Epithelial cell of proximal tubule (primary cell): ENCODE measurements around the gene GRM7. TPM values are rescaled to one million over a fixed set of nuclear protein-coding genes. Genes with fewer than 3 reads are reported as not detected.

ENCODE experiments used
- DNase-seq: peaks from one replicate; pipeline ENCODE4 v3.0.0-alpha.2; 2011; ENCODE audit warnings: low read depth
- H3K4me3 ChIP-seq: 2 replicates; pipeline ENCODE4 v1.5.1; 2011; ENCODE audit warnings: low read depth, mild to moderate bottlenecking, low read length
- CTCF ChIP-seq: conservative IDR thresholded peaks from 2 replicates; pipeline ENCODE4 v1.5.1; 2012; ENCODE audit warnings: low read depth, mild to moderate bottlenecking, low read length
- total RNA-seq: library from RNA; depleted of rRNA; stranded (reverse); fragments of >200 nt; gene quantifications from 2 replicates; pipeline ENCODE4 v1.2.3, GENCODE V29; 2015

GRM7 gene
- total RNA-seq, 1 donor from 2014 or later, result not detected

DNA sequence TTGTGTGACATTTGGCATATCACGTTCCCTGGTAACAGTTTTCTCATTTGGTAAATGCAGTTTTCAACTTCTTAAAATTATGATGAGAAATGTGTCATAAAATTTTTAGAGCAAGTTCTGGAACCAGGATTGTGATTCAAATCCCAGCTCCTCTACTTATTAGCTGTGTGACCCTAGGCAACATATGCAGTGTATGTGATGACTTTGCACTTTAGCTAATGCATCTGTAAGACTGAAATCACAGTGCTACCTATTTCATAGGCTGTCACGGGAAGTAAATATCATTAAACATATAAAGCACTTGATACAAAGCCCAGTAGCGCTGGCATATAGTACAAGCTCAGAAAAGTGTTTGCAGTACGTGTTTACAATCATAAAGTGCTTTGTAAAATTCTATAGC is 419.4 kb downstream of the GRM7 start:
- TF ChIP-seq CTCF, result no peak
- no peak for DNase-seq
- no peak overlapping the region for H3K4me3 ChIP-seq

GRCh38 chr3:7282988-7283387 is 422.1 kb downstream of the GRM7 start:
- H3K4me3 ChIP-seq, result no peak overlapping the region
- DNase-seq, result peak; percentile 58
- no peak for TF ChIP-seq CTCF

GRCh38 chr3:7285505-7285904 is 424.6 kb downstream of the GRM7 start:
- TF ChIP-seq CTCF, result peak; percentile 60
- H3K4me3 ChIP-seq, result no peak overlapping the region
- no peak for DNase-seq

DNA sequence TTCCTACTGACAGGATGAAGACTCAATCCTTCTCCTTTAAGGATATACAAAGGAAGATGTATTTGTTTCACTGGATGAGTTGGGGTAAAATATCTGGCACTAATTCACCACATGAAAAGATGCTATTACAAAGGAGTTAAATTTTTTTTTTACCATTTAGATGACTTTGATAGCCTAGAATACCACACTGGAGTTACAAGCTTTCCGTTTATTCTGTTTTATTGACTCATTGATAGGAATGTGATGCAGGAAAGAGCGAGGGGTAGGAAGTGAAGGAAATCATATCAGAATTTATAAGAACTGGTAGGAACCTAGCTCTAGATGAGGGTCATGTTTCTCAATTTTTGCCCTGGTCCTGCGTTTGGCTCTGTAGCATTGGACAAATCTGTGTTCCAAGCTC is 427.2 kb downstream of the GRM7 start:
- DNase-seq, result no peak
- no peak overlapping the region for H3K4me3 ChIP-seq
- TF ChIP-seq CTCF, result no peak

GRCh38 chr3:7289121-7289520 is 428.2 kb downstream of the GRM7 start:
- TF ChIP-seq CTCF, result no peak
- DNase-seq, result no peak

GRCh38 chr3:7290077-7290825 is 429.3 kb downstream of the GRM7 start:
- H3K4me3 ChIP-seq, result no peak overlapping the region
- DNase-seq, result no peak
- TF ChIP-seq CTCF, result no peak

More at GRCh38 chr3:7289121-7289520, 428.2 kb downstream of the GRM7 start:
- no peak overlapping the region for H3K4me3 ChIP-seq

GRCh38 chr3:7292362-7292761 is 431.4 kb downstream of the GRM7 start:
- no peak overlapping the region for H3K4me3 ChIP-seq
- TF ChIP-seq CTCF, result no peak
- no peak for DNase-seq
